GM12891 (cell line): ENCODE measurements around the gene IKZF1.

ENCODE experiments used
- DNase-seq: peaks from one replicate; pipeline ENCODE4 v3.0.0; 2011; ENCODE audit warnings: low spot score; ENCODE audit not compliant: insufficient read length
- FAIRE-seq: peaks from 2 replicates; lab custom pipeline; 2011; peaks lifted over from hg19 to GRCh38; lab: Jason Lieb, UNC
- PAX5 ChIP-seq: IDR thresholded peaks from 2 replicates; pipeline ENCODE4 v1.6.1; 2011; ENCODE audit warnings: low read length, moderate library complexity, mild to moderate bottlenecking; ENCODE audit not compliant: insufficient read depth, severe bottlenecking
- POLR2A ChIP-seq: IDR thresholded peaks from 2 replicates; pipeline ENCODE4 v1.6.1; 2011; ENCODE audit warnings: low read depth, low read length, control low read depth
- POLR2AphosphoS5 ChIP-seq: IDR thresholded peaks from 2 replicates; pipeline ENCODE4 v1.6.1; 2011; ENCODE audit warnings: low read depth, low read length, control low read depth
- POU2F2 ChIP-seq: IDR thresholded peaks from 2 replicates; pipeline ENCODE4 v1.6.1; 2011; ENCODE audit warnings: low read depth, mild to moderate bottlenecking, control low read depth, low read length, moderate library complexity
- SPI1 ChIP-seq: IDR thresholded peaks from 2 replicates; pipeline ENCODE4 v1.6.1; 2011; ENCODE audit warnings: low read depth, low read length, control low read depth
- TAF1 ChIP-seq: IDR thresholded peaks from 2 replicates; pipeline ENCODE4 v1.6.1; 2011; ENCODE audit warnings: low read depth, low read length, control low read depth

The IKZF1 gene

DNA sequence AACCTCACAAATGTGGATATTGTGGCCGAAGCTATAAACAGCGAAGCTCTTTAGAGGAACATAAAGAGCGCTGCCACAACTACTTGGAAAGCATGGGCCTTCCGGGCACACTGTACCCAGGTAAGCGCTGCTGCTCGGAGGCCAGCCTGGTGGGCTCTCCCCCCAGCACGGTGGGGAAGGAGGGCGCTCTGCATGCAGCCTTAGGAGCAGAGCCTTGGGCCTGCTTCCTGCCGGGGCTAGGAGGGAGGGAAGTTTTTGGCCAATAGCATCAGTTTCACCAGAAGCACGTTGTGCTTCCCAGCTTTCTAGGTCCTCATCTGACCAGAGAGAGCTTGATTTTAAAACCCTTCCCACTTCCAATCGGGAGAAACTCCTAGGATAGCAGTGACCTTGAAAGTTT is 82.8 kb downstream of the IKZF1 start:
- no peak for FAIRE-seq
- TF ChIP-seq POU2F2 (no peak), PAX5 (no peak), POLR2A (no peak), TAF1 (no peak), SPI1 (no peak), POLR2AphosphoS5 (no peak)
- DNase-seq, result no peak

DNA sequence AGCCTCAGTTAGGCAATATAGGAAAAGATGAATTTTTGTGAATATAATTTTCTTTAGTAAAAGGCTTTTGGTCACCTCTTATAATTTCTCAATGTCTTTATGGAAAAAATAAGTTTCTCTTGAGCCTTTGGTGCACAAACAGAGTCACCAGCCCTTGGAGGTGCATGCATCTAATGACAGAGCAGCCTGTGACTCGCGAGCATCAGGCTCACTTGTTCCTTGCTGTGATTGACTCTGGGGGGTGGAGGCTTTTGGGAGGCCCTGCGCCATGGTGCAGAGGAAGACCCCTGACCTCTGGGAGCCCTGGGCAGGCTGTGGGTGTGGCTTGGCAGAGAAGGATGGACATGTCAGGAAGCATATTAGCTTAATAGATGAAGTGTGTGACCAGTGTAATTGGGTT is 85.4 kb downstream of the IKZF1 start:
- TF ChIP-seq POU2F2, result no peak
- TF ChIP-seq TAF1, result no peak
- DNase-seq, result no peak
- FAIRE-seq, result no peak

GRCh38 chr7:50391386-50391785 is 86.9 kb downstream of the IKZF1 start:
- TF ChIP-seq POU2F2 (no peak), POLR2A (no peak), SPI1 (no peak)
- DNase-seq (no peak), FAIRE-seq (no peak)

- no peak for TF ChIP-seq POU2F2
- TF ChIP-seq POLR2AphosphoS5, result no peak
- no peak for DNase-seq
- FAIRE-seq, result no peak
Observed at GRCh38 chr7:50393076-50393475, 88.6 kb downstream of the IKZF1 start.

- DNase-seq (no peak), FAIRE-seq (peak; percentile 78)
- TF ChIP-seq SPI1 (no peak), POU2F2 (no peak), PAX5 (no peak), TAF1 (no peak), POLR2A (no peak), POLR2AphosphoS5 (no peak)
Observed at GRCh38 chr7:50393547-50394252, 89.2 kb downstream of the IKZF1 start.

DNA sequence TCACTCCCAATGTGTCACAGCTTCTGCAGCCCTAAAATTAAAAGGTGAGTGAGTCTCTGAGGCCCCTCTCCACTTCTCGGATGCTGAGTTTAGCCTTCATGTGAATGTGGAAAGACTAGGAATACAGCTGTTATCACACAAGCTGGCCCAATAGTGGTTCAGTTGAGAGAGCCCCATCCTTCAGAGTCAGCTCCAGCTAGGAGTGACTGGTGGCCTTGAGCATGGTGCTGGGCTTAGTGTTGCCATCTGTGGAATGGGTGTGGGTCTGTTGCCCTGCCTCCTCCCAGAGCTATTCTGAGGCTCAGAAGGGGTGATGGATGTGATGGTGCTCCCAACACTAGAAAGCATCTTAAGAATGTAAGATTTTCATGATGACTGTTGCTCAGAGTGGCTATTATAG is 89.8 kb downstream of the IKZF1 start:
- FAIRE-seq (peak; percentile 68), DNase-seq (no peak)
- TF ChIP-seq POLR2AphosphoS5 (no peak), PAX5 (no peak), SPI1 (no peak), POLR2A (no peak), TAF1 (no peak), POU2F2 (no peak)

GRCh38 chr7:50396856-50397255 is 92.3 kb downstream of the IKZF1 start:
- no peak for TF ChIP-seq POLR2A
- TF ChIP-seq POU2F2, result no peak
- no peak for TF ChIP-seq SPI1
- TF ChIP-seq TAF1, result no peak
- TF ChIP-seq POLR2AphosphoS5, result no peak
- no peak for TF ChIP-seq PAX5
- DNase-seq (no peak), FAIRE-seq (peak; percentile 16)

DNA sequence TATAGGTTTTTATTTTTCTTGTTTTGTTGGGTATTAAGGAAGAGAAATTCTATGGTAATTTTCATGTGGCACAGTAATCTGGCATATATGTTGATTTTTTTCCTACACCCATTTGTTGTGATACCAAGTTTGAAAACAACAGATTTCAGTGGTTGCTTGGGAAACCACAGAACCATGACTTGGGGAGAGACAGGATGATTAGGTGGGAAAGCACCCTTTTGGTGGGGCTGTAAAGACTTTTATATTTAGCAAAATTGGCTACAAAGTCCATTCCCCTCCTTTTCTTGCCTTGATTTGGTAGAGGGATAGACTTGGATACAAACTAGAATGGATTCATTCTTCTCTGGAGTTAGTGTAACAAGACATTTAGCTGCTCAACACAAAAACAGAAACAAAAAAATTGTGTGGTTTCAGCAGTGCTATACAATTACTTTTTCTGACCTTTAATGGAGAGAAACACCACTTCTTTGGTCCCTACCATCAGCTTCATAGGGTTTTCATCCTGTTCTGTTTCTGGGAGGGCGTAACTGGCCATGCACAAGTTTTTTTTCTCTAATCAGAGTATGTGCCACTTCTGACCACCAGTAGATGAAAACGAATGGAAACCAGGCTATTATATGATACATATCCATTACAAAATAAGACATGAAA is 92.9 kb downstream of the IKZF1 start:
- peak; percentile 83 for TF ChIP-seq PAX5
- no peak for TF ChIP-seq POLR2AphosphoS5
- no peak for TF ChIP-seq SPI1

DNA sequence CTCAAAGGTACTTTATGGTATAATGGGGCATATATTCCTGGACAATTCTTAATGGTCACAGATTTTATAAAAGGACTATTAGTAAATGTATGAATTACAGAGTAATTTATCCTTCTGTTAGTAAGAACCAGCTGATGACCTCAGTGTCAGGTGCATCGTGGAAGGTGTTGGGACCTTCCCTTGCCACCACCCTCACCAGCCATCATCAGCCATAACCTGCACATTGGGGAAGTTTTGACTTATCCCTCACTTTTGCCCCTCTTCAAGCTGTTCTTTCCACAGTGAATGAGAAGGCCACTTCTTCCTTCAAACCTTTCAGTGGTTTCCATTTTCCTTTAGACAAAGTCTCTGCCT is 93.4 kb downstream of the IKZF1 start:
- no peak for TF ChIP-seq POU2F2
- DNase-seq, result no peak
- FAIRE-seq, result peak; percentile 78

More for the DNA sequence above, 92.9 kb downstream of the IKZF1 start:
- DNase-seq (no peak), FAIRE-seq (peak; percentile 89)

DNA sequence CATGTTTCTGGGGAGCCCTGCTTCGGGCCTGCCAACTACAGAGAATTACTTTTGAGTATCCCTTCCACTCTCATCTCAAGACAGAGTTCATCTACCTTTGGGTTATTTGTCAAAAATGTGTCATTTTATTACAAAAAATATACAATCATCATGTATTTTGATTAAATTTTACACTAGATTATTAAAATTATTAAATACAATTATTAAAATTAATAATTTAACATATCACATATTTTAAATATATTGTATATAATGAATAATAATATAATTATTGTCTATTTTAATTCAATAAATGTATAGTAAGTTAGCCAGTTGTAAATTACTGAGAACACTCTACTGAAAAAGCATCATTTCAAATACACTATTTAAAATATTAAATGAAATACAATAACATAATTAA is 94.7 kb downstream of the IKZF1 start:
- DNase-seq, result no peak
- no peak for TF ChIP-seq POLR2A
- TF ChIP-seq POLR2AphosphoS5, result no peak
- TF ChIP-seq SPI1, result no peak
- TF ChIP-seq TAF1, result no peak
- TF ChIP-seq PAX5, result no peak
- TF ChIP-seq POU2F2, result no peak
- no peak for FAIRE-seq

DNA sequence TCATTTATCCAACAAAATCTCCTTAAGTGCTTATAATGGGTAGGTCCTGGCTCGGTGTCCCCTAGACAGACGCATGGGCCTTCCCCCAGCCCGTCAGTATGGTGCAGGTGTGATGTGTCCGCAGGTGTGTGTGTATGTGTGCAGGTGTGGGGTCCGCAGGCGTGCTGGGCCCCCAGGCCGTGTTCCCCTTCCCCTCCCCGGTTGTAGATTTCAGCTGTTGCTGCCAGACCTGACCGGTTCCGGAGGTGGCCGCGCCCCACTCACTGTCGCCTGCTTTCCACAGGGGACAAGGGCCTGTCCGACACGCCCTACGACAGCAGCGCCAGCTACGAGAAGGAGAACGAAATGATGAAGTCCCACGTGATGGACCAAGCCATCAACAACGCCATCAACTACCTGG is 95.1 kb downstream of the IKZF1 start:
- TF ChIP-seq POLR2A (no peak), POU2F2 (no peak), SPI1 (no peak), TAF1 (no peak), POLR2AphosphoS5 (no peak), PAX5 (no peak)
- DNase-seq, result no peak
- FAIRE-seq, result no peak
